Posterior cingulate gyrus (tissue), 11 donors: ENCODE data around the gene NR2C2AP.
A peak's percentile ranks its signal among the peaks of the same experiment; 100 is the strongest.
"Not testable (repeated sequence)": the region's sequence is repeated elsewhere in the genome, so short reads cannot be mapped to it uniquely, and the experiment has no call there.

Source experiments
- DNase-seq, 10 donors: peaks; one replicate each; pipeline versions ENCODE4 v3.0.0 to v3.0.0-alpha.2; 2020 to 2021; ENCODE audit warnings: mixed read lengths in 3 of 10
- intact Hi-C: fragments of 100-400 bp; cut with DNase I; formaldehyde crosslinking; loops from one replicate; pipeline ENCODE4 v1.15.1; 2023

The NR2C2AP gene, protein sequence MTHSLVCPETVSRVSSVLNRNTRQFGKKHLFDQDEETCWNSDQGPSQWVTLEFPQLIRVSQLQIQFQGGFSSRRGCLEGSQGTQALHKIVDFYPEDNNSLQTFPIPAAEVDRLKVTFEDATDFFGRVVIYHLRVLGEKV

DNA sequence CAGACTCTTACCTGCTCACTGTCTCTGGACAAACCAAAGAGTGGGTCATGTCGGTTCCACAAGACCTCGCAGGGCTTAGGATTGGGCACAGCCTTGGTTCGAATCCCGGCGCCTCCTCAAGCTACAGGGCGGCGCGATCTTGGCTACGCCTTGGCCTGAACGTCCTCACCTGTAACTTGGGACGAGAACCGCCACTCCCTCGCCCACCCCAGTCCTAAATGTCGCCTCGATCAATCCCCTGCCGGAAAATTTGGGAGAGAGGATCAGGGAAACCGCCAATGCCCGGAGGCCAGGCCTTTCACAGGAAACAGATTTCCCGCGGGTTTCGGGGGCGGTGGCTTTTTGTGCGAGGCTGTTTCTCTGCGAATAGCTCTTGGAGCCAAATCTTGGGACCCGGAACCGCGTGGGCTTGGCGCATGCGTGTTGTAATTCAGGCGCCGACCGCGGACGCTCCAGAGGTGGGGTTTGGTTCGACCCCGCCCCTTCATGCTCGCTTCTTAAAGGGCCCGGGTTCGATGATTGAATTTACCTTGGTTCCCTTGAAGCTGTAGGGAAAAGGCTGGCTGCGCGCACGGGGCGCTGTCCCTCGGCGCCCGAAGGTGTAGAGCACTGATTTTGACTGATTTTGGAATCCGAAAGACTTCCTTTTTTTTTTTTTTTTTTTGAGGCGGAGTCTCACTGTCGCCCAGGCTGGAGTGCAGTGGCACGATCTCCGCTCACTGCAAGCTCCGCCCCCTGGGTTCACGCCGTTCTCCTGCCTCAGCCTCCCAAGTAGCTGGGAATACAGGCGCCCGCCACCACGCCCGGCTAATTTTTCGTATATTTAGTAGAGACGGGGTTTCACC, at the start of gene NR2C2AP:
TSS of gene NR2C2AP (minus strand) at position 403 of the 845 bp plus-strand sequence. CDS start at position 49, 354 bp downstream.
- intact Hi-C loops, result loop anchor here (1.0 to 5.0 kb wide), 2 partner anchors 11 to 119 kb away; partner anchors contain the start of genes BORCS8, MAU2, RFXANK and SUGP1
- peak; percentile 85 to 99 (median 92) for DNase-seq

DNA sequence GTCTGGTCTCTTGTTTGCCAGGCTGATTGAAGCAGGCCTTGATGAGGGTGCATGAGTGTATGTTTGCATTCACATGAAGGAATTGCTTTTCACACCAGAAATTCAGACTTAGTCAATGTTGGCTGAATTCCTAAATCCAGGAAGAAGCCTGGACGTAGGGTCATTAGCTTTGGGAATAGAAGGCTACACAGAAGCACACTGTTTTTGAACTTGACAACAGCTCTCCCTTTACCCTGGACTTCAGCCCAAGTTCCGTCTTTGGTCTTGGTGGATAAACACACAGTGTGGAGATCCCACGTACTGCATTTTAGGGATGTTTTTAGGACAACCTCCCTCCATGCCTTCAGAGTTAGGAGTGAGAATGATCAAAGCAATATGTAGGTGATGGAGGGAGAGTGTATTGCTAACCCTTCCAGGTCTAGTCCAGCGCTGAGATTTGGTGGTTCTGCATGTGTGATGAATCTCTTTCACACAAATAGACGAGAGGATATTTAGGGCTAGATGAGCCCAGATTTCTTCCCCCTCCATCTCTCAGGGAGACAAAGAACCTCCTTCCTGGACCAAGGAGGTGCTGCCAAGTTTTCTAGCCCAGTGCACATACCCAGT, 47.1 kb upstream of the NR2C2AP start:
- intact Hi-C loops, result no loop called here
- DNase-seq, result no peak

DNA sequence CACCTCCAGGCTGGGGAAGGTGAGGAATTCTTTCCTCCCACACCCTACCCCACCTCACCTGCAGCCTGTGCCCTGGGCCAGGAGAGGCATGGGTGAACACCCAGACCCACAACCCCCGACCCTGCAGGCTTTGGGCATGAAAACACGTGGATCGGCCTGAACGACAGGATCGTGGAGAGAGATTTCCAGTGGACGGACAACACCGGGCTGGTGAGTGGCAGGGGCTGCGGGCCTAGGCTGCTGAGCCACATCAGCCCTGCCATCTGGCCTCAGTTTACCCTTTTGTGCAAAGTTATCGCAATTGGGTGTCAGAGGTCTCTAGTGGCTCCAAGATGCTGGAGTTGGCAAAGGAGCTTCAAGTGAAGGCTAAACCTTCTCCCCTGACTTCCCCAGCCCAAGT, 37.3 kb upstream of the NR2C2AP start:
- intact Hi-C loops, result no loop called here

DNA sequence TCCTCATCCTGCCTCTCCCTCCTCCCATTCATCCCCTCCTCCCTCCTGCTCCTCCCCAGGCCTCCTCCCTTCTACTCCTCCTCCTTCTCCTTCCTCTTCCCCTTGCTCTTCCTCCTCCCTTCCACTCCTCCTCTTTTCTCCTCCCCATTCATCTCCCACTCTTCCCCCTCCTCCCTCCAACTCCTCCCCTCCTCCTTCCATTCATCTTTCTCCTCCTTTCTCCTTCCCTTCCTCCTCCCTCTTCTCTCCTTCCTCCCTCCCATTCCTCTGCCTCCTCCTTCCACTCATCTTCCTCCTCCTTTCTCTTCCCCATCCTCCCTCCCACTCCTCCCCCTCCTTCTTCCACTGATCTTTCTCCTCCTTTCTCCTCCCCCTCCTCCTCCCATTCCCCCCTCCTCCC, 36.5 kb upstream of the NR2C2AP start:
- intact Hi-C loops, result no loop called here

More for the DNA sequence above, 37.3 kb upstream of the NR2C2AP start:
- DNase-seq, result peak in 1 of 10 donors; percentile 64

DNA sequence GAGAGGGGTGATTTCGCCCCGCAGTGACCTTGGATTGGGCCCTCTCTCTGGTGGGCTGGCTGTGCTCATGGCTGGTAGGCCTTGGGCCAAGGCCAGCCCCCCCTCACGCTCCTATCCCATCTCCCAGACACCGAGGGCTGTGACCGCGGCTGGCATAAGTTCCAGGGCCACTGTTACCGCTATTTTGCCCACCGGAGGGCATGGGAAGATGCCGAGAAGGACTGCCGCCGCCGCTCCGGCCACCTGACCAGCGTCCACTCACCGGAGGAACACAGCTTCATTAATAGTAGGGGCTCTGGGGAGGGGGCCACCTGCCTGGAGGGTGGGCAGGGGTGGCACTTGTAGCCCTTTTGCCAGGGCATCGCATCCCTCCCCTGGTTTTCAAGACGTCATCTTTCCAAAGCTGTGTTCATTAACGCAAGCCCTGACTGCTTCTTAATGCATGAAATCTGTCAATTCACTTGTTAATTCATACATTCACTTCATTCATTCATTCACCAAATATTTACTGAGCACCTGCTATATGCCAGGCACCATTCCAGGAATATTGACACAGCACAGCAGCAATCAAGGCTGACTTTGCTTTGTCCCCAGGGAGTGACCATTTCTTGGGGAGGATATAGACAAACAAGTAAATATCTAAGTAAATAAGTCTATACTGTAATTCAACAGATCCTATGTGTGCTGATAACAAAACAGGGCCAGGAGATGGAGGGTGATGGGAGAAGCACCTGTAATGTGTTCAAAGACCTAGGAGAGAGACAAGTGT, 35.1 kb upstream of the NR2C2AP start:
- peak in 1 of 10 donors; percentile 62 for DNase-seq
- intact Hi-C loops, result no loop called here

More for the DNA sequence above, 36.5 kb upstream of the NR2C2AP start:
- DNase-seq, result no peak

DNA sequence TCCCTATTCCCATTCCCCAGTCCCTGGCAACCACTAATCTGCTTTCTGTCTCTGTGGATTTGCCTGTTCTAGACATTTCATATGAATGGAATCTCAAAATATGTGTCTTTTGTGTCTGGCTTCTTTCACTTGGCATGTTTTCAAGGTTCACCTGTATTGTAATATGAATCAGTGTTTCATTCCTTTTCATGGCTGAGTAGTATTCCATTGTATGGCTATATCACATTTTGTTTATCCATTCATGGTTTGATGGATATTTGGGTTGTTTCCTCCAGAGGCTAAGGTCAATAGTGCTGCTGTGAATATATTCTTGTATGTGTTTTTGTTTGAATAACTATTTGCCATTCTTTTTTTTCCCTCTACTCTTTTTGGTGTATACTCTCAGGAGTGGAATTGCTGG, 33.0 kb upstream of the NR2C2AP start:
- no peak for DNase-seq
- intact Hi-C loops, result no loop called here

DNA sequence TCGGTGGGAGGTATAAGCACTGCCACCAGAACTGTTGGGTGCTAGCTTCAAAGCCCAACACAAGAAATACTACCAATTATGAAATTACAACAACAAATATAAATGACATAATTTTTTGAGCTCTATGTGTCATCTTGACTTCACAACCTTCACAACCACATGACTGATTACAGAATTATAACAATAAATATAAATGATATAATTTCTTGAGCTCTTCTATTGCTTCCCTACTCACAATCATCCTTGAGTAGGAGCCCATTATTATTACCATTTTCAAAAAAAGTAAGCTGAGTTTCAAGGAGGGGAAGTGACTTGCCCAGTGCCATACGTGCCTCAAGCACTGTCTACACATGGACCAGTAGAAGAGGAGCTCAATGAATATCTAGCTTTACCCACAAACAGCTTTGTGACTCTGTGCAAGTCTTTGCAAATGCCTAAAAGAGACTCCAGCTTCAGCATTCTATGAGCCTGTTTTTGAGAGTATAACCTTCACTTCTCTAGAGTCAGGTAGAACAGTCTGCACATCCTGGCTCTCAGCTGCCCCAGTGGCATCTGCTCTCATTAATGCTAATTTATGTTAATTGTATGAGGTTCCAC, 31.1 kb upstream of the NR2C2AP start:
- no peak for DNase-seq
- intact Hi-C loops, result no loop called here

DNA sequence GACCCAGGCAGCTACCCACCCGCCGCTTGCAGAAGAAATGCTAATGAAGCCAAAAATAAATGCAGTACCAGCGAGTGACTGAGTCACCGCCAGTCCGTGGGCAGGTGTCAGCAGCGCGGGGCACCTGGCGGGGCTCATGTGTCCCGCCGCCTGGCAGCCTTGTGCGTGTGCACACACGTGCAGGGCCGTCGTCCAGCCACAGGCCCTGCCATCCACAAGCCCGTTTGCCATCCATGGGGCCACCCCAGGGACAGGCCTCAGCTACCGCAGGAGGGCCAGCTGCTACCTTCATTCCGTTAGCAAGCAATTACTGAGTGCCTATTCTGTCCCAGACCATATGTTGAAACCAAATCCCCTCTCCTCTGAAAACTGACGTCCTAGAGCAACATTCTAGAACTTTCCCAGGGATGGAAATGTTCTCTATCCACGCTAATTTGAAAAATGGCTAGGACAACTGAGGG, 29.1 kb upstream of the NR2C2AP start:
- DNase-seq, result peak in 8 of 10 donors; percentile 44 to 93 (median 75)
- intact Hi-C loops, result no loop called here

DNA sequence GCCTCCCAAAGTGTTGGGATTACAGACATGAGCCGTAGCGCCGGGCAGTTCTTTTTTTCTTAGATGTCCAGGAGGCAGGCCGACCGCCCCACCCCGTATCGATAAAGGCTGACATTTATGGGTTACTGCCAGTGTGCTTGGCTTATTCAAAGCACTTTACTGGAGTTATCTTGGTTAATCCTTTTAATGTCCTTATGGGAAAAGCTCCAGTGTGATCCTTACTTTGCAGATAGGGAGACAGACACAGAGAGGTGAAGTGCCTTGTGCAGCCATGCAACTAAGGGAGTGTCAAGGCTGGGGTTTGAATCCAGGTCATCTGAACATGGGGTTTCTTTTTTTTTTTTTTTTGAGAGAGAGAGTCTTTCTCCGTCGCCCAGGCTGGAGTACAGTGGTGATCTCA, 27.8 kb upstream of the NR2C2AP start:
- DNase-seq, result no peak
- intact Hi-C loops, result no loop called here

DNA sequence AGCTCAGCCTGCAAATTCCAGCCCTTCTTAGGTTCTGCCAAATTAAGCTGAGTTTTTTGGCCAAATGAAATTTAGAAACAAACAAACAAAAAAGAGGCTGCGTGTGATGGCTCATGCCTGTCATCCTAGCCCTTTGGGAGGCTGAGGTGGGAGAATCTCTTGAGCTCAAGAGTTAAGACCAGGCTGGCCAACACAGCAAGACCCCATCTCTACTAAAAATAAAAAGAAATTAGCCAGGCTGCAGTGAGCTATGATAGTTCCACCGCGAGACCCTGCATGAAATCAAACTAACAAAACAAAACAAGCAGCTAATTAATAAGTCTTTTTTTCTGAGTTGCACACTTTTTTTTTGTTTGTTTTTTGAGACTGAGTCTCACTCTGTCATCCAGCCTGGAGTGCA, 26.5 kb upstream of the NR2C2AP start:
- DNase-seq, result no peak
- intact Hi-C loops, result no loop called here

DNA sequence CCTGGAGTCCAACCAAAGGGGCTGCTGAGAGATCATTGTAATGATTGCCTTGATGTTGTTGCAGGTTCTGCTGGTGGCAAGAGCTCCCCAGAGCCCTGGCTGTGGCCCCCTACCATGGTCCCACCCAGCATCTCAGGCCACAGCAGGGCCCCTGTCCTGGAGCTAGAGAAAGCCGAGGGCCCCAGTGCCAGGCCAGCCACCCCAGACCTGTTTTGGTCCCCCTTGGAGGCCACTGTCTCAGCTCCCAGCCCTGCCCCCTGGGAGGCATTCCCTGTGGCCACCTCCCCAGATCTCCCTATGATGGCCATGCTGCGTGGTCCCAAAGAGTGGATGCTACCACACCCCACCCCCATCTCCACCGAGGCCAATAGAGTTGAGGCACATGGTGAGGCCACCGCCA, 24.0 kb upstream of the NR2C2AP start:
- DNase-seq, result peak in 1 of 10 donors; percentile 67
- intact Hi-C loops, result no loop called here

DNA sequence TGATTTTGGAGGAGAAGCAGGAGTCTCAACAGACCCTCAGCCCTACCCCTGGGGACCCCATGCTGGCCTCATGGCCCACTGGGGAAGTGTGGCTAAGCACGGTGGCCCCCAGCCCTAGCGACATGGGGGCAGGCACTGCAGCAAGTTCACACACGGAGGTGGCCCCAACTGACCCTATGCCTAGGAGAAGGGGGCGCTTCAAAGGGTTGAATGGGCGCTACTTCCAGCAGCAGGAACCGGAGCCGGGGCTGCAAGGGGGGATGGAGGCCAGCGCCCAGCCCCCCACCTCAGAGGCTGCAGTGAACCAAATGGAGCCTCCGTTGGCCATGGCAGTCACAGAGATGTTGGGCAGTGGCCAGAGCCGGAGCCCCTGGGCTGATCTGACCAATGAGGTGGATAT, 23.4 kb upstream of the NR2C2AP start:
- intact Hi-C loops, result no loop called here
- peak in 1 of 10 donors; percentile 55 for DNase-seq

DNA sequence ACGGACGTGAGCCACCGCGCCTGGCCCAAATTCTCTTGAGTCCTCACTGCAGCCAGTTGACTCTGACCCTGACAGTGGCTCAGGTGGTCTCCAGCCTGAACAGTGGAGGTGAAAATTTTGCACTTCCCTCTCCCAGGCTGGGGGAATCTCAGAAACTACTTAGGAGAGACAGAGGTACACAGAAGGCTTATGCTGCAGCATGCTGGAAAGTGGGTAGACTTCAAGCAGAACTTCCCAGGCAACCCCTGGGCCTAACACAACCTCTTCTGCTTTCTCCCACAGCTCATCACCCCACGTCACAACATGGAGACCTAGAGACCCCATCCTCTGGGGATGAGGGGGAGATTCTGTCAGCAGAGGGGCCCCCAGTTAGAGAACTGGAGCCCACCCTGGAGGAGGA, 23.0 kb upstream of the NR2C2AP start:
- no peak for DNase-seq
- intact Hi-C loops, result no loop called here

DNA sequence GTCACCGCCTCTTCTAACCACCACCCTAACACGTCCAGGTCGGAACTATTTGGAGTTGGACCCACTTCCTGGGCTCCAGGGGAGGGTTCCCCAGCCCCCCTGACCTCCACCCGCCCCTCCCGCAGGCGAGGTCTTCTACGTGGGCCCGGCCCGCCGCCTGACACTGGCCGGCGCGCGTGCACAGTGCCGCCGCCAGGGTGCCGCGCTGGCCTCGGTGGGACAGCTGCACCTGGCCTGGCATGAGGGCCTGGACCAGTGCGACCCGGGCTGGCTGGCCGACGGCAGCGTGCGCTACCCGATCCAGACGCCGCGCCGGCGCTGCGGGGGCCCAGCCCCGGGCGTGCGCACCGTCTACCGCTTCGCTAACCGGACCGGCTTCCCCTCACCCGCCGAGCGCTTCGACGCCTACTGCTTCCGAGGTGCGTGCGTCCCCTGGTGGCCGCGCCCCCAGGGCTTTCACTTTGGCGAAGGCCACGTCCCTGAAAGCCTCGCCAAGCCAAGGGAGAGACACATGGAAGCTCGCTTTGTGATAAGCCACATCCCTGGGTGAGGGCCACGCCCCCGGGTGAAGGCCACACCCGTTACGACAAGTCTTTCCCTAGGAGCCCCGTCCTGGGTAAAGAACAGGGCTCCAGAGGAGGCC, 21.8 kb upstream of the NR2C2AP start:
- DNase-seq, result peak in 1 of 10 donors; percentile 85
- intact Hi-C loops, result no loop called here

DNA sequence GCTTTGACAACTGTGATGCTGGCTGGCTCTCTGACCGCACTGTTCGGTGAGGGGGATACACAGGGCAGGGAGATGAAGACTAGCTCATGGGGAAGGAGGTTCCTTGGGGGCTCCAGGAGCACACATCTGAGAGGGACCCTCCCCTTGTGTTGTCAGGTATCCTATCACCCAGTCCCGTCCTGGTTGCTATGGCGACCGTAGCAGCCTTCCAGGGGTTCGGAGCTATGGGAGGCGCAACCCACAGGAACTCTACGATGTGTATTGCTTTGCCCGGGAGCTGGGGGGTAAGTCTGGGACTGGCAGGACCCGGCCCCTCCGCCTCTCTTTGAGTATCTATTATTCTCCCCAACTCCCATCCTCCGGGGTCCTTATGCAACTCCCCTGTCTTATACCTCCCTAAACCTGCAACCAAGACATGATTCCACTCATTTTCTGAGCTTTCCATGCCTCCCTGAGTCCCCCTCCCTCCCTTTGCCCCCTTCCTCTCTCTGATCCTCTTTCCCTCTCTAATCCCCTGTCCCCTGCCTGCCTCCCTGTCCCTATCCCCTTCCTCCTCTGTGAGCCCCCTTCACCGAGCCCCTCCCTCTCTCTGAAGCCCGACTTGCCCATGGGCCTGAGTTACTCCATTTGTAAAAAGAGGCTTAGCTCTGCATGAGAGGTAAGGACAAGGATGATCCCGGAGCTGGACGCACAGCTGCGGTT, 21.1 kb upstream of the NR2C2AP start:
- intact Hi-C loops, result no loop called here
- no peak for DNase-seq

DNA sequence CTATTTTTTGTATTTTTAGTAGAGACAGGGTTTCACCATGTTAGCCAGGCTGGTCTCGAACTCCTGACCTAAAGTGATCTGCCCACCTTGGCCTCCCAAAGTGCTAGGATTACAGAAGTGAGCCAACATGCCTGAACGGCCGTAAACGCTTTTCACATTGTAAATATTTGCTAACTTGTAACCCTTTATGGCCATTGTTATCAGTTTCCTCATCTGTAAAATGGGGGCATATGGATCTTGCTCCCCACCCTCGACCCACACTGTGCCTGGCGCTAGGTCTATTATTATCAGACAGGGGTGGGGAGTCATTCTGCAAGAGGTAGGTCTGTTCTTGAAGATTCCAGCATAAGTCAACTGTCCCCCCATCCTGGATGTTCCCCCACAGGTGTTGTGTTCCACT, 20.4 kb upstream of the NR2C2AP start:
- DNase-seq, result no peak
- intact Hi-C loops, result no loop called here

DNA sequence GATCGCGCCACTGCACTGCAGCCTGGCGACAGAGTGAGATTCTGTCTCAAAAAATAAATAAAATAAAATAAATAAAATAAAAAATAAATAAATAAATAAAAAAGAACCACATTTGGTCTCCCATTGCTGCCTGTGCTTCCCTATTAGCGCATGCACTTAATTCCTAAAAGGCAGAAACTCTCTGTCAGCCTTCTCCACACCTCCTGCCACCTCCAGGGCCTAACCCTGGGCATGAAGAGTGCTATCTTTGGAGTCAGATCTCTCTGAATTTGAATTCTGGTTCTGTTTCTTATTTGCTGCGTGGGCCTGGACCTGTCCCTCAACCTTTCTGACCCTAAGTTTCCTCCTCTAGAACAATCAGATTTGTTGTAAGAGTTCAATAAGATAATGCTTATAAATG, 19.8 kb upstream of the NR2C2AP start:
- intact Hi-C loops, result no loop called here
- DNase-seq, result no peak

DNA sequence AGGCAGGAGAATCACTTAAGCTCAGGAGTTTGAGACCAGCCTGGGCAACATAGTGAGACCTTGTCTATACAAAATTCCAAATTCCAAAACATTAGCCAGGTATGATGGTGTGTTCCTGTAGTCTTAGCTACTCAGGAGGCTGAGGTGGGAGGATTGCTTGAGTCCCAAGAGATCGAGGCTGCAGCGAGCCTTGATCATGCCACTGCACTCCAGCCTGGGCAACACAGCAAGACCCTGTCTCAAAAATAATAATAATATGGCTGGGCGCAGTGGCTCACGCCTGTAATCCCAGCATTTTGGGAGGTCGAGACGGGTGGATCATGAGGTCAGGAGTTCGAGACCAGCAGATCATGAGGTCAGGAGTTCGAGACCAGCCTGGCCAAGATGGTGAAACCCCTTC, 17.8 kb upstream of the NR2C2AP start:
- intact Hi-C loops, DNase-seq: not testable (repeated sequence)

DNA sequence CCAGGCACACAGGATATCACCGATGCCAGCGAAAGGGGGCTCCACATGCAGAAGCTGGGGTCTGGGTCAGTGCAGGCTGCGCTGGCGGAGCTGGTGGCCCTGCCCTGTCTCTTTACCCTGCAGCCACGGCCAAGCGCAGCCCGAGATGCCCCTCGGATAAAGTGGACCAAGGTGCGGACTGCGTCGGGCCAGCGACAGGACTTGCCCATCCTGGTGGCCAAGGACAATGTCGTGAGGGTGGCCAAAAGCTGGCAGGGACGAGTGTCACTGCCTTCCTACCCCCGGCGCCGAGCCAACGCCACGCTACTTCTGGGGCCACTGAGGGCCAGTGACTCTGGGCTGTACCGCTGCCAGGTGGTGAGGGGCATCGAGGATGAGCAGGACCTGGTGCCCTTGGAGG, 15.7 kb upstream of the NR2C2AP start:
- intact Hi-C loops, result no loop called here
- no peak for DNase-seq
